Activated T-cell treated with anti-CD3 and anti-CD28 coated beads, Interleukin-2, amount 50 U/mL, for 72 hours (primary cell): ENCODE data around the gene RPLP1. TPM values are rescaled to one million over a fixed set of nuclear protein-coding genes. Genes with fewer than 3 reads are reported as not detected.

Source experiments
- ATAC-seq, 2 donors: fragments of 150-1000 bp; cut with Tn5 transposase; replicated peaks in 1 of 2; 2 replicates each; pipeline ENCODE4 v1.10.0; 2021; ENCODE audit warnings: moderate library complexity in 2 of 2, mild to moderate bottlenecking in 1 of 2
- DNase-seq, 2 donors: peaks; one replicate each; pipeline ENCODE4 v3.0.0; 2021 to 2022; ENCODE audit warnings: mixed read lengths in 1 of 2
- H3K27ac Mint-ChIP-seq: one replicate; pipeline ENCODE4 v1.8.0; 2022; ENCODE audit warnings: mild to moderate bottlenecking, moderate library complexity, mixed read lengths
- H3K27me3 Mint-ChIP-seq: one replicate; pipeline ENCODE4 v1.8.0; 2022; ENCODE audit warnings: low read depth, mixed read lengths
- H3K36me3 Mint-ChIP-seq, 2 donors: one replicate each; pipeline ENCODE4 v1.8.0; 2022; ENCODE audit warnings: mixed read lengths in 2 of 2, mild to moderate bottlenecking in 1 of 2; ENCODE audit not compliant: insufficient read depth in 2 of 2
- H3K4me1 Mint-ChIP-seq: one replicate; pipeline ENCODE4 v1.8.0; 2022; ENCODE audit warnings: low read depth, mixed read lengths
- H3K4me3 Mint-ChIP-seq, 2 donors: one replicate each; pipeline ENCODE4 v1.8.0; 2022; ENCODE audit warnings: mild to moderate bottlenecking in 2 of 2, mixed read lengths in 2 of 2, moderate library complexity in 2 of 2
- H3K9me3 Mint-ChIP-seq, 2 donors: one replicate each; pipeline ENCODE4 v1.8.0; 2022; ENCODE audit warnings: mixed read lengths in 2 of 2
- total RNA-seq, 2 donors: library from RNA; stranded (reverse); gene quantifications; one replicate each; pipeline ENCODE4 v1.2.3, GENCODE V29; 2022

The RPLP1 gene
- total RNA-seq, 2 donors from 2014 or later: 2,514 to 2,771 TPM

- Mint-ChIP-seq H3K36me3 (peaks cover 4 to 6% of the 10 kb centered on the region in 2 donors), H3K9me3 (peaks cover 3 to 5% of the 10 kb centered on the region in 2 donors)
- ATAC-seq: no peak
Measured at GRCh38 chr15:69479081-69479480, 26.5 kb downstream of the RPLP1 start.

DNA sequence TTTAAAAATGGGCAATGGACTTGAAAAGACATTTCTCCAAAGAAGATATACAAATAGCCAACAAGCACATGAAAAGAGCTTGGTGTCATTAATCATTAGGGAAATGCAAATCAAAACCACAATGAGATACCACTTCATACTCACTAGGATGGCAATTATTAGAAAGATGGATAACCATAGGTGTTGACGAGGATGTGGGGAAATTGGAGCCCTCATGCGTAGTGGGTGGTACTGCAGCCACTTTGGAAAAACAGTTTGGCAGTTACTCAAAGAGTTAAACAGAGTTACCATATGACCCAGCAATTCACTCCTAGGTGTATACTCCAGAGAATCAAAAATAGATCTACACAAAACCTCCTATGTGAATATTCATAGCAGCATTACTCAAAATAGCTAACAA is 27.4 kb downstream of the RPLP1 start:
- peaks cover 4 to 6% of the 10 kb centered on the region in 2 donors for H3K36me3 Mint-ChIP-seq
- H3K4me1 Mint-ChIP-seq: no peaks in the 10 kb centered on the region
- no peak overlapping the region for H3K4me3 Mint-ChIP-seq
- peaks cover 3 to 5% of the 10 kb centered on the region in 2 donors for H3K9me3 Mint-ChIP-seq
- no peak for DNase-seq
- no peak for ATAC-seq
- H3K27ac Mint-ChIP-seq: no peak overlapping the region
- peaks cover 10% of the 10 kb centered on the region for H3K27me3 Mint-ChIP-seq

More at GRCh38 chr15:69479081-69479480, 26.5 kb downstream of the RPLP1 start:
- DNase-seq: no peak
- no peak overlapping the region for H3K4me3 Mint-ChIP-seq
- no peaks in the 10 kb centered on the region for H3K4me1 Mint-ChIP-seq
- H3K27me3 Mint-ChIP-seq: peaks cover 5% of the 10 kb centered on the region
- H3K27ac Mint-ChIP-seq: no peak overlapping the region

DNA sequence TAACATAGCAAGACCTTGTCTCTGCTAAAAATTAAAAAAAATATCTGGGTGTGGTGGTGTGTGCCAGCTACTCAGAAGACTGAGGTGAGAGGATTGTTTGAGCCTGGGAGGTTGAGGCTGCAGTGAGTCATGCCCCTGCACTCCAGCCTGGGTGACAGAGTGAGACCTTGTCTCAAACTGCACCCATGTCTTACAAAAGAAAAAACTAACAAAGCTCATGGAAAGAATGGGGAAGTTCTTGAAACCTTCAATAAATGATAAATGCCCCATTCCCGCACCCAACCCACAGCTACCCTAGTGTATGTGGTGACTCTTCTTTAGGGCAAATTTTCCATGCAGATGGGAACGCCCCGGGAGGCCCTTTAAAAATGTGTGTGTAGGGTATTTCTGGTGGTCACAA is 28.3 kb downstream of the RPLP1 start:
- peaks cover 14% of the 10 kb centered on the region for H3K27me3 Mint-ChIP-seq
- DNase-seq: no peak
- H3K27ac Mint-ChIP-seq: no peak overlapping the region
- no peaks in the 10 kb centered on the region for H3K4me1 Mint-ChIP-seq
- peaks cover 3 to 5% of the 10 kb centered on the region in 2 donors for H3K9me3 Mint-ChIP-seq
- H3K36me3 Mint-ChIP-seq: peaks cover 4 to 7% of the 10 kb centered on the region in 2 donors
- H3K4me3 Mint-ChIP-seq: no peak overlapping the region
- ATAC-seq: no peak

DNA sequence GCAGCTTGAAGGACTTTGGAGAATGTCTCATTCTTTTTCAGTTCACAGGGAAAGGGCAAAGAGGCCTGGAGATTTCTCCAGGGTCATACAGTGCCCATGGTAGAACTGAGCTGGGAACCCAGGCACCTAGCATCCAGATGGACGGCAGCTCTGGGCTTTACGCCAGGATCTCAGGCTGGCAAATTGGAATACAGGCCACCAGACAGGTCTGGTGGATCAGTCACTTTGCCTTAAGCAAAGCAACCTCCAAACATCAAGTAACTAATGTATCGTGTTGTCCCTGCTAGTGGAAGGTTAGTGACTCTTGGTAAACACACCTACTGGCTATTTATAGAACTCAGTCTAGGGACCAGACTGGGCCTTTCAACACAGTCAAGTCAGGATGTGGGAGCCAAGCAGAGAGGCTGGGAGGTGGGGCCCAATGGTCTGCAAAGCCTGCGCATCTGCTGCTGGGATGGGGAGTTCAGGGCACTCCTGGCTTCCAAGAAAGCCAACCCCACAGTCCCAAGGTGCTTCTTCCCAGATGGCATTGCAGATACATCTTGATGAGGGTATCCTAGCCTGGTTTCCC is 30.2 kb downstream of the RPLP1 start:
- peaks cover 3 to 5% of the 10 kb centered on the region in 2 donors for H3K9me3 Mint-ChIP-seq
- peaks cover 4 to 7% of the 10 kb centered on the region in 2 donors for H3K36me3 Mint-ChIP-seq
- H3K27ac Mint-ChIP-seq: no peak overlapping the region
- no peak overlapping the region for H3K4me3 Mint-ChIP-seq
- H3K4me1 Mint-ChIP-seq: no peaks in the 10 kb centered on the region
- H3K27me3 Mint-ChIP-seq: peaks cover 17% of the 10 kb centered on the region
- DNase-seq: no peak
- no peak for ATAC-seq

DNA sequence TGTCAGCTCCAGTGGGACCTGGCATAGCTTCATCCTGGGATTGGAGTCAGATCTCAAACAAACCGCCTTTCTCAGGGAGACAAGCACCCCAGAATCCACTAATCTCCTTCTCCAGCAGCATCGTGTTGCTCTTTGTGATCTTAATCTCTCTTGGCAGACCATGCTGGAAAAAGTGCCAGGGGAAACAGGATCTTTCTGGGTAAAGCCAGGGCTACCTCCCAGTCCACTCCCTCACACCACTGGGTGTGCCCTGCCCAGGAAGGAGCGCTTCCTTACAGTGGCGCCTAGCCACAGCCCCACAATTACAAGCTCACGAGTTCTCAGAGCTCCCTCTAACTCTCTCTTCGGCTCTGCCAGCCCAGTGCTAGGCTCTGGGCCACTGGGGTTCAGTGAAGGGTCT is 32.2 kb downstream of the RPLP1 start:
- DNase-seq: no peak
- no peak overlapping the region for H3K27ac Mint-ChIP-seq
- peaks cover 0 to 3% of the 10 kb centered on the region in 2 donors for H3K36me3 Mint-ChIP-seq
- peaks cover 19% of the 10 kb centered on the region for H3K27me3 Mint-ChIP-seq
- H3K4me1 Mint-ChIP-seq: no peaks in the 10 kb centered on the region
- peaks cover 0 to 2% of the 10 kb centered on the region in 2 donors for H3K9me3 Mint-ChIP-seq
- H3K4me3 Mint-ChIP-seq: no peak overlapping the region
- no peak for ATAC-seq

DNA sequence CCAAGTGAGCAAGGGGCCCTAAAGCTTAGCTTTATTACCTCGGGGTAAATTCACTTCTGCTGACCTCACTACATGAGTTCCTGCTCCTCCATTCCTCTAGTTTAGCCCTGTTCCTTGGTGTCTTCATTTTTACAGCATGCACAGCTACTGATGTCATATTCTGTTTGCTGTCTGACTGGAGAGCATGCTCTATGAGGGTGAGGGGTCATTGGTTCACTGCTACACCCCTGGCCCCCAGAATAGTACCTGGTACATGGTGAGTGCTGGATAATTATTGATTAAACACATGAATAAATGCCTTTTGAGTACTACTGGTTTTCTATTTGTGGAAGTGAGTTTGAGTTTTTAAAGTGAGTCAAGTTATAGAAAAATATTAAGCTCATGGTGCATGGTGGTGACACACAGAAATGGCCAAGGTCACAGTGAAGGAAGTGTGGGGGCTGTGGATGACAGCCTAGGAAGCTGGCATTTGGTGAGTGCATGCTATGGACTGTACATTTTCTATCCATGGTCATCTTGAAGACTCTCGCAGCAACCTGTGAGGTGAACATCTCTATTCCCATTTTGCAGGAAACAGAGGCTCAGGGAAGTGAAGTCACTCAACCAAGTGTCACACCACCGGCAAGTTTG is 34.0 kb downstream of the RPLP1 start:
- no peak overlapping the region for H3K4me3 Mint-ChIP-seq
- H3K27ac Mint-ChIP-seq: no peak overlapping the region
- no peaks in the 10 kb centered on the region for H3K4me1 Mint-ChIP-seq
- ATAC-seq (no peak), DNase-seq (no peak)
- H3K27me3 Mint-ChIP-seq: peaks cover 29% of the 10 kb centered on the region
- peaks cover 0 to 1% of the 10 kb centered on the region in 2 donors for H3K9me3 Mint-ChIP-seq
- peaks cover 0 to 2% of the 10 kb centered on the region in 2 donors for H3K36me3 Mint-ChIP-seq

- Mint-ChIP-seq H3K4me1 (no peaks in the 10 kb centered on the region), H3K9me3 (peaks cover 3 to 4% of the 10 kb centered on the region in 2 donors), H3K27ac (no peak overlapping the region), H3K4me3 (no peak overlapping the region), H3K27me3 (peaks cover 29% of the 10 kb centered on the region), H3K36me3 (peaks cover 0 to 4% of the 10 kb centered on the region in 2 donors)
- no peak for ATAC-seq
- DNase-seq: no peak
Measured at GRCh38 chr15:69489073-69489571, 36.5 kb downstream of the RPLP1 start.

DNA sequence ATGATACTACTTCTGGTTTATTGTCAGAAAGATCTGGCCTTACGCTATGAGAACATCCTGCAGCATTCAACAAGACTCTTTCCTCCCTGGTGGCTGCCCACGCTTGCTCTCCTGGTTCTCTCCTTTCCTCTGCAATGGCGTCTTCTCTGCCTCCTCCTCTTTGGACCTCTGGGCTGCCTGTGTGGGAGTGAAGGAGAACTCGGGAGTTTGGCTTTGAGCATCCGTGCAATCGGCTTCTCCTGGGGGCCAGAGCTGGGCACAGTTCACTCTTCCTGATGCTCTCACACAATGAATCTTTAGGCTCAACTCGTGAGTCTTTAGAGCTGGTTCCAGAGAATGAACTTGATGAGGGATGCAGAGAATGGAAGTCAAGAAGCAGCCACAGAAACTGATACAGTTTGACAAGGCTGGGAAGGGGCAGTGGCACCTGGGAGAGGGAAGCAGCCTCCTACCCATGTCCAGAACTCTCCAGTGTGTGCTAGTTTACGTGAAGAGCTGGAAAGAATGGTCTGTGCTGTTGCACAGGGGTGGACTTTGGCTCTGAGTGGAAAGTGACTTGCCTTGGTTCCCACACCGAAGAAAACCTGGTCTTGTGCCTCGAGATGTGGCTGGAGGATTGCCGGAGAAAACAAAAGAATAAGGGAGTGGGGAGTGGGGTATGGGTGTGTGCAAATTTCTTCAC is 37.9 kb downstream of the RPLP1 start:
- DNase-seq (no peak), ATAC-seq (no peak)
- Mint-ChIP-seq H3K36me3 (peaks cover 0 to 4% of the 10 kb centered on the region in 2 donors), H3K27me3 (peaks cover 20% of the 10 kb centered on the region), H3K27ac (no peak overlapping the region), H3K9me3 (peaks cover 3 to 4% of the 10 kb centered on the region in 2 donors), H3K4me1 (no peaks in the 10 kb centered on the region), H3K4me3 (no peak overlapping the region)

- Mint-ChIP-seq H3K4me3 (no peak overlapping the region), H3K4me1 (no peaks in the 10 kb centered on the region), H3K9me3 (peaks cover 3 to 4% of the 10 kb centered on the region in 2 donors), H3K27me3 (peaks cover 20% of the 10 kb centered on the region), H3K36me3 (peaks cover 0 to 2% of the 10 kb centered on the region in 2 donors), H3K27ac (no peak overlapping the region)
- ATAC-seq: no peak
- no peak for DNase-seq
Measured at GRCh38 chr15:69491038-69491505, 38.5 kb downstream of the RPLP1 start.

GRCh38 chr15:69493406-69493805 is 40.8 kb downstream of the RPLP1 start:
- Mint-ChIP-seq H3K27ac (no peak overlapping the region), H3K36me3 (peaks cover 0 to 2% of the 10 kb centered on the region in 2 donors), H3K4me3 (no peak overlapping the region), H3K4me1 (peaks cover 17% of the 10 kb centered on the region), H3K9me3 (peaks cover 3 to 4% of the 10 kb centered on the region in 2 donors), H3K27me3 (peaks cover 12% of the 10 kb centered on the region)
- no peak for DNase-seq
- ATAC-seq: no peak

DNA sequence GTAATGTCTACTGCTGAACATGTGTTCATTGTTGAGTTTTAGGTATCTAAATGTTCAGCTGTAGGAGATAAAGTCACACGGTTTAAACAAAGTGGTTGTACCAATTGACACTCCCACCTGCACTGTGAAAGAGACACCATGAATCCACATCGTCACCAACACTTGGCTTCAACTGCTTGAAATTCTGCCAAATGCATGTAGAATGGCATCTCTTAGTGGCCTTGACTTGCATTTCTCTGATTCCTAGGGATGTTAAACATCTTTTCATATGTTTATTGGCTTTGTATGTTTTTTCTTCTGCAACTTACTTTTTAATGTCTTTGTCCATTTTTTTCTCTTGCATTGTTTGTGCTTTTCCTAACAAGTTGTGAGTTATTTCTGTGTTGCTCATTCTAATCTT is 43.4 kb downstream of the RPLP1 start:
- Mint-ChIP-seq H3K36me3 (peaks cover 0 to 2% of the 10 kb centered on the region in 2 donors), H3K9me3 (peaks cover 3 to 4% of the 10 kb centered on the region in 2 donors), H3K4me3 (no peak overlapping the region), H3K27me3 (no peaks in the 10 kb centered on the region), H3K4me1 (peaks cover 17% of the 10 kb centered on the region), H3K27ac (no peak overlapping the region)
- no peak for DNase-seq
- ATAC-seq: no peak

DNA sequence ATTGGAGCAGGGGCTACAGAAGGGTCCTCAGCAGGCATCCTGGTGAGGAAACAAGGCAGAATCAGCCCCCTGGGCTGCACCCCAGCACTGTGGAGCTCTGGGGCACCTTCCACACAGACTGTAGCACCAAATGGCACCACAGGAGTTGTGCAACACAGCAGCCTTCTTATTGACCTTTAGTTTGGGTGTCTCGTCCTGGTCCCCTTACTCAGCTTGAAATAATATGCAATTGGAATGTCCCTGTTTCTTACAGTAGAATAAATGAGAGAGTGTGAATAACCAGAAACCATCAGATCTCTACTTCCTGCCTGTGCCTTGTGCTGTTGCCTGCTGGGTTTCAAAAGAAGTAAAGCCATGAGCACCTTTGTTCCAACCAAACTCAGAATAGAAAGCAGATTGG is 44.5 kb downstream of the RPLP1 start:
- no peaks in the 10 kb centered on the region for H3K36me3 Mint-ChIP-seq
- ATAC-seq (peak; percentile 57 to 75), DNase-seq (peak in 1 of 2 donors; percentile 5)
- no peaks in the 10 kb centered on the region for H3K9me3 Mint-ChIP-seq
- peaks cover 17% of the 10 kb centered on the region for H3K4me1 Mint-ChIP-seq
- no peak overlapping the region for H3K4me3 Mint-ChIP-seq
- H3K27me3 Mint-ChIP-seq: no peaks in the 10 kb centered on the region
- no peak overlapping the region for H3K27ac Mint-ChIP-seq

DNA sequence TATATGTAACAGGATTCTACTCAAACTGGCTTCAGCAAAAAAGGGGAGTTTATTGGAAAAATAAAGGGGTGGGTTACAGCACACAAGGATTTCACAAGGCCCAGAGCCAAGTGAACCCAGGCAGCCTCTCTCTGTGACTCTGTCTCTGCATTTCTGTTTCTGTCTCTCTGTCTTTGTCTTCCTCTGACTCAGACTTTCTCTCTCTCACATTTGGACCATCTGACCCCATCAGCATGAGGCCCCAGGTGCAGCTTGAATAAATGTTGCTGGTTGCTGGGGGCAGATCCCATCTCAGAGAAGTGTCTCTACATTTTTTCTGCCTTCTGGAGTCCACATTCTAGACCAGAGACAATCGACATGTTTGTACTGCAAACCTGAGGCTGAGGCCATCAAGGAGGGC is 45.0 kb downstream of the RPLP1 start:
- DNase-seq (peak in 1 of 2 donors; percentile 3), ATAC-seq (peak; percentile 72 to 81)
- peaks cover 17% of the 10 kb centered on the region for H3K4me1 Mint-ChIP-seq
- H3K9me3 Mint-ChIP-seq: no peaks in the 10 kb centered on the region
- H3K36me3 Mint-ChIP-seq: no peaks in the 10 kb centered on the region
- no peaks in the 10 kb centered on the region for H3K27me3 Mint-ChIP-seq
- no peak overlapping the region for H3K27ac Mint-ChIP-seq
- peak overlapping the region in 1 of 2 donors; percentile 18 for H3K4me3 Mint-ChIP-seq
